H9 (cell line): ENCODE data around the gene CCT4. TPM values are rescaled to one million over a fixed set of nuclear protein-coding genes. Genes with fewer than 3 reads are reported as not detected.

ENCODE experiments used
- DNase-seq: peaks from one replicate; pipeline ENCODE4 v3.0.0-alpha.2; 2017
- H2AFZ ChIP-seq: one replicate; pipeline ENCODE4 v1.6.1; 2013; ENCODE audit warnings: mild to moderate bottlenecking, low read length, control low read depth, moderate library complexity
- H2AK5ac ChIP-seq: 2 replicates; pipeline ENCODE4 v1.6.1; 2013; ENCODE audit warnings: low read length, control low read depth, mixed read lengths; ENCODE audit not compliant: insufficient read length
- H2BK120ac ChIP-seq: one replicate; pipeline ENCODE4 v1.6.1; 2013; ENCODE audit warnings: low read depth, mild to moderate bottlenecking, low read length, control low read depth, inconsistent platforms; ENCODE audit not compliant: poor library complexity, severe bottlenecking
- H2BK12ac ChIP-seq: 2 replicates; pipeline ENCODE4 v1.6.1; 2013; ENCODE audit warnings: low read length, control low read depth, mixed read lengths, low read depth; ENCODE audit not compliant: insufficient read length
- H2BK15ac ChIP-seq: 2 replicates; pipeline ENCODE4 v1.6.1; 2013; ENCODE audit warnings: low read depth, low read length, control low read depth
- H2BK20ac ChIP-seq: one replicate; pipeline ENCODE4 v1.6.1; 2013; ENCODE audit warnings: low read depth, mild to moderate bottlenecking, low read length, control low read depth, inconsistent platforms; ENCODE audit not compliant: poor library complexity, severe bottlenecking
- H2BK5ac ChIP-seq: 2 replicates; pipeline ENCODE4 v1.6.1; 2013; ENCODE audit warnings: low read length, control low read depth, mixed read lengths; ENCODE audit not compliant: insufficient read length
- H3K14ac ChIP-seq: 2 replicates; pipeline ENCODE4 v1.6.1; 2013; ENCODE audit warnings: low read length, control low read depth; ENCODE audit not compliant: insufficient read depth
- H3K18ac ChIP-seq: 2 replicates; pipeline ENCODE4 v1.6.1; 2013; ENCODE audit warnings: low read depth, mild to moderate bottlenecking, mixed read lengths, low read length, control low read depth; ENCODE audit not compliant: insufficient read length
- H3K23ac ChIP-seq: 2 replicates; pipeline ENCODE4 v1.6.1; 2013; ENCODE audit warnings: low read length, control low read depth, mixed read lengths, low read depth; ENCODE audit not compliant: insufficient read length
- H3K23me2 ChIP-seq: 2 replicates; pipeline ENCODE4 v1.6.1; 2013; ENCODE audit warnings: low read depth, mild to moderate bottlenecking, mixed read lengths, low read length, control low read depth; ENCODE audit not compliant: insufficient read length, poor library complexity, severe bottlenecking
- H3K27ac ChIP-seq: 2 replicates; pipeline ENCODE4 v1.5.1; 2013; ENCODE audit warnings: low read length, control low read depth, mixed read lengths, low read depth; ENCODE audit not compliant: insufficient read length
- H3K27me3 ChIP-seq: 2 replicates; pipeline ENCODE4 v1.6.1; 2013; ENCODE audit warnings: low read length, control low read depth, inconsistent platforms; ENCODE audit not compliant: insufficient read depth
- H3K4ac ChIP-seq: 2 replicates; pipeline ENCODE4 v1.6.1; 2013; ENCODE audit warnings: low read depth, mild to moderate bottlenecking, control low read depth, inconsistent platforms, low read length, moderate library complexity
- H3K4me1 ChIP-seq: 2 replicates; pipeline ENCODE4 v1.6.1; 2013; ENCODE audit warnings: low read length, control low read depth, inconsistent platforms; ENCODE audit not compliant: insufficient read depth
- H3K4me2 ChIP-seq: 2 replicates; pipeline ENCODE4 v1.6.1; 2013; ENCODE audit warnings: low read length, control low read depth, mixed read lengths; ENCODE audit not compliant: insufficient read length, insufficient read depth
- H3K56ac ChIP-seq: 2 replicates; pipeline ENCODE4 v1.6.1; 2013; ENCODE audit warnings: low read depth, mild to moderate bottlenecking, mixed read lengths, low read length, control low read depth; ENCODE audit not compliant: insufficient read length
- H3K79me1 ChIP-seq: 2 replicates; pipeline ENCODE4 v1.6.1; 2013; ENCODE audit warnings: low read depth, mild to moderate bottlenecking, moderate library complexity, low read length, control low read depth, inconsistent platforms; ENCODE audit not compliant: insufficient read depth, poor library complexity, severe bottlenecking
- H3K79me2 ChIP-seq: 2 replicates; pipeline ENCODE4 v1.6.1; 2013; ENCODE audit warnings: low read length, control low read depth, inconsistent platforms; ENCODE audit not compliant: insufficient read depth
- H3K9ac ChIP-seq: 2 replicates; pipeline ENCODE4 v1.6.1; 2013; ENCODE audit warnings: low read length, control low read depth, mixed read lengths; ENCODE audit not compliant: insufficient read length; ENCODE audit errors: extremely low read depth
- H3K9me3 ChIP-seq: one replicate; pipeline ENCODE4 v1.6.1; 2013; ENCODE audit warnings: low read depth, low read length, inconsistent platforms; ENCODE audit not compliant: control insufficient read depth
- H3T11ph ChIP-seq: one replicate; pipeline ENCODE4 v1.6.1; 2013; ENCODE audit warnings: mild to moderate bottlenecking, low read length, control low read depth, inconsistent platforms
- H4K20me1 ChIP-seq: one replicate; pipeline ENCODE4 v1.6.1; 2013; ENCODE audit not compliant: control insufficient read depth, insufficient read length, insufficient read depth
- H4K5ac ChIP-seq: 2 replicates; pipeline ENCODE4 v1.6.1; 2013; ENCODE audit warnings: low read depth, mild to moderate bottlenecking, mixed read lengths, low read length, control low read depth; ENCODE audit not compliant: insufficient read length
- H4K8ac ChIP-seq: replicated peaks from 2 replicates; pipeline ENCODE4 v1.6.1; 2013; ENCODE audit warnings: low read length, control low read depth, mixed read lengths, low read depth; ENCODE audit not compliant: insufficient read length
- H4K91ac ChIP-seq: 2 replicates; pipeline ENCODE4 v1.6.1; 2013; ENCODE audit warnings: low read depth, mild to moderate bottlenecking, moderate library complexity, mixed read lengths, low read length, control low read depth; ENCODE audit not compliant: insufficient read length
- H3K27ac Mint-ChIP-seq, 3 experiments: 2 replicates in 2 of 3; 3 replicates in 1 of 3; pipeline ENCODE4 v1.8.0; 2020 to 2021; ENCODE audit warnings: mixed read lengths in 3 of 3, mild to moderate bottlenecking in 1 of 3, moderate library complexity in 1 of 3
- H3K27me3 Mint-ChIP-seq: 2 replicates; pipeline ENCODE4 v1.8.0; 2021; ENCODE audit warnings: low read depth, mild to moderate bottlenecking, moderate library complexity, mixed read lengths
- H3K36me3 Mint-ChIP-seq, 3 experiments: 2 replicates in 2 of 3; 3 replicates in 1 of 3; pipeline ENCODE4 v1.8.0; 2020 to 2021; ENCODE audit warnings: low read depth in 3 of 3, mixed read lengths in 3 of 3; ENCODE audit not compliant: insufficient read depth in 1 of 3
- H3K4me1 Mint-ChIP-seq, 2 experiments: 2 replicates each; pipeline ENCODE4 v1.8.0; 2020; ENCODE audit warnings: mixed read lengths in 2 of 2
- H3K4me3 Mint-ChIP-seq, 2 experiments: 2 replicates in 1 of 2; 3 replicates in 1 of 2; pipeline ENCODE4 v1.8.0; 2020 to 2021; ENCODE audit warnings: mild to moderate bottlenecking in 2 of 2, mixed read lengths in 2 of 2, moderate library complexity in 1 of 2
- H3K9me3 Mint-ChIP-seq, 2 experiments: 2 replicates in 1 of 2; 3 replicates in 1 of 2; pipeline ENCODE4 v1.8.0; 2020; ENCODE audit warnings: mild to moderate bottlenecking in 2 of 2, mixed read lengths in 2 of 2, moderate library complexity in 1 of 2
- CTCF ChIP-seq: fragments of 200-600 bp; sonication (generic); conservative IDR thresholded peaks from 3 replicates; pipeline ENCODE4 v1.8.0; 2021; ENCODE audit warnings: antibody characterized with exemption, mild to moderate bottlenecking
- WGBS: extraction: QIAGEN DNeasy Blood & Tissue Kit; methylation state at CpG from one replicate; pipeline ENCODE4 v1.1.7; 2013; ENCODE audit warnings: missing lambda C conversion rate, low lambda C conversion rate, mixed read lengths; ENCODE audit not compliant: insufficient read length; ENCODE audit errors: extremely low coverage; 5-methylcytosine and 5-hydroxymethylcytosine counted together
- total RNA-seq: library from RNA; stranded (reverse); gene quantifications from 2 replicates; pipeline ENCODE4 v1.2.1, GENCODE V29; 2021

The CCT4 gene
- total RNA-seq, 1 experiment from 2014 or later: 360 TPM

GRCh38 chr2:61900281-61900680 is 11.8 kb upstream of the CCT4 start:
- Histone ChIP-seq H2BK12ac (no peak overlapping the region), H3K9me3 (no peaks in the 10 kb centered on the region), H3K56ac (no peak overlapping the region), H3K27me3 (no peaks in the 10 kb centered on the region), H2BK5ac (no peak overlapping the region), H2BK20ac (no peak overlapping the region), H2AFZ (no peak overlapping the region), H3T11ph (no peak overlapping the region), H3K79me1 (no peaks in the 10 kb centered on the region), H3K9ac (no peak overlapping the region), H3K4me2 (no peak overlapping the region), H2BK120ac (no peak overlapping the region), H3K79me2 (no peaks in the 10 kb centered on the region), H3K4ac (no peak overlapping the region), H2AK5ac (no peak overlapping the region), H3K14ac (no peak overlapping the region), H4K20me1 (no peaks in the 10 kb centered on the region), H2BK15ac (no peak overlapping the region), H4K91ac (no peak overlapping the region), H4K8ac (no peak overlapping the region), H4K5ac (no peak overlapping the region), H3K18ac (no peak overlapping the region), H3K27ac (no peak overlapping the region), H3K23me2 (no peaks in the 10 kb centered on the region), H3K4me1 (no peaks in the 10 kb centered on the region), H3K23ac (no peak overlapping the region)
- no peak for TF ChIP-seq CTCF
- no peak for DNase-seq
- Mint-ChIP-seq H3K27me3 (no peaks in the 10 kb centered on the region), H3K4me1 (peaks cover 5 to 6% of the 10 kb centered on the region in 2 experiments; a peak in 3 of 4 replicates), H3K9me3 (no peaks in the 10 kb centered on the region), H3K4me3 (no peak overlapping the region; a peak in 1 of 5 replicates), H3K36me3 (no peaks in the 10 kb centered on the region), H3K27ac (no peak overlapping the region)
- no CpG with 5 or more reads among the region's 1 CpG for WGBS
